HG03064 (cell line): ENCODE results near the gene MARVELD3.

Experiments used
- ATAC-seq: cut with Tn5 transposase; IDR thresholded peaks from one replicate; pipeline ENCODE4 v1.9.1; 2021; ENCODE audit warnings: low read depth; ENCODE audit not compliant: unreplicated experiment

MARVELD3 gene

GRCh38 chr16:71622088-71622487 is 3.9 kb upstream of the MARVELD3 start:
- no peak for ATAC-seq

GRCh38 chr16:71623597-71623996 is 2.4 kb upstream of the MARVELD3 start:
- no peak for ATAC-seq

DNA sequence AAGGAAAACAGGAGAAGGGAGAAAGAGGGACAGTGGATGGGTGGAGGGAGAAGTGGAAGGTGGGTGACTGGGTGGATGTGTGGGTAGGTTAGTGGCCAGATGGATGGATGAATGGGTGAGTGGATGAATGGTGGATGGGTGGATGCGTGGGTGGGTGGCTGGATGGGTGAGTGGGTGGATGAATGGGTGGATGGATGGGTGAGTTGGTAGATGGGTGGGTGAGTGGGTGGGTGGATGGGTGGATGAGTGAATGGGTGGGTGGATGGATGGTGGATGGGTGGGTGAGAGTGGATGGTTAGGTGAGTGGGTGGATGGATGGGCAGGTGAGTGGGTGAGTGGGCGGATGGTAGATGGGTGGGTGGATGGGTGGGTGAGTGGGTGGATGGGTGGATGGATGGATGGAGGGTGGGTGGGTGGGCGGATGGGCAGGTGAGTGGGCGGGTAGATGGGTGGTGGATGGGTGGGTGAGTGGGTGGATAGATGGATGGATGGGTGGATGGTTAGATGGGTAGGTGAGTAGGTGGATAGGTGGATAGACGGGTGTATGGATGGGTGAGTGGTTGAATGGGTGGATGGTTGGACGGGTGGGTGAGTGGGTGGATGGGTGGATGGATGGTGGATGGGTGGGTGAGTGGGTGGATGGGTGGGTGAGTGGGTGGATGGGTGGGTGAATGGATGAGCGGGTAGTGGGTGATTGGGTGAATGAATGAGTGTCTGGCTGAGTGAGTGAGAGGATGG is 702 bp upstream of the MARVELD3 start:
- no peak for ATAC-seq

DNA sequence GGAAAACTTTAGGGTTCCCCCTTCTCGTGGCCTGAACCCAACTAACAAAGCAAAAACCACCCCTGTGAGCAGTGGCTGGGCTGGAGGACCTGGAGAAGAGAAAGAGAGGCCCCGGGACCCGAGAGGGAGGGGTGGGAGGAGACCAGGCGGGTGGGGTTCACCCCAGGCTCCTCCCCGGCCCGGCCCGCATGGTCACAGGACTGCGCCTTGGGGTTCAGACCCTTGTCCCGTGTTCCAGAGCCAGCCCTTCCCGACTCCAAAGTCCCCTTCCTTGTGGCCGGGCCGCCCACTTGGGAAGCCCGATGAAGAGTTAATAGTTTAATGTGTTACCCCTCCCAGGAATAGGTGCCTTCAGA is 852 bp downstream of the MARVELD3 start:
- ATAC-seq: no peak

GRCh38 chr16:71627731-71628181 is 1.8 kb downstream of the MARVELD3 start:
- no peak for ATAC-seq

DNA sequence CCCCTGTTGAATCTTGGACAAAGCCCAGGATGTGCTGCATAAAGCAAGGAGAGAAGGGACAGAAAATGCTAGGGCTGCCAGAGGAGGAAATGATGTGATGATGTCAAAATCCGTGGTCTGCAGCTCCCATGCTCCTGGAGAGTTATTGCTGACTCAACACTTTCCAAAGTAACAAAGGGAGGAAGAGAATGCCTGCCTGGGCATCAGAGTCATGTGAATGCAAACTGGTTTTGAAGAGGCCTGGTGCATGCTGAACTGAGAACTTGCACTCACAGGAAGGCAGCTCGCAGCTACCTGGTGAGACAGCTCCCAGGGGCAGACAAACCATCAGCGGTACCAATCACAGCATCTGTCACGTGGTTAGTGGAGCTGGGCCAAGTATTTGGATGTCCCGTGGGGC is 2.8 kb downstream of the MARVELD3 start:
- ATAC-seq: no peak

GRCh38 chr16:71629278-71630016 is 3.5 kb downstream of the MARVELD3 start:
- no peak for ATAC-seq

GRCh38 chr16:71630808-71631207 is 4.8 kb downstream of the MARVELD3 start:
- ATAC-seq: no peak

DNA sequence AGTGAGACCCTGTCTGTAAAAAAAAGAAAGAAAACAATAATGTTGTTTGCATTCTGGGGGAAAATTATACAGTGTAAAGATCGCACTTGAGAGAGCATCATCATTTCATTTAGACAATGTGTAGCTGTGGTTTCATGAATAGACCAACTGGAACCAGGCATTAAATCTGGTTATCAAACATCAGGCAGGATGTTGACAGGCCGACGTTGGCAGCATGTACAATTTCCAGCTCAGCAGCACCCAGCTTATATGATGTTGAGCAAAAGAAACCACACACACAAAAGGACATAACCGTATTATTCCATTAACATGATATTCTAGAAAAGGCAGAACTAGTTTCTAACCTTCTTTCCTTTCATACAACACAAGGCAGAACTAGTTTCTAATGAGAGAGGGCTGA is 5.8 kb downstream of the MARVELD3 start:
- ATAC-seq: no peak

GRCh38 chr16:71635632-71636031 is 9.6 kb downstream of the MARVELD3 start:
- ATAC-seq: no peak

DNA sequence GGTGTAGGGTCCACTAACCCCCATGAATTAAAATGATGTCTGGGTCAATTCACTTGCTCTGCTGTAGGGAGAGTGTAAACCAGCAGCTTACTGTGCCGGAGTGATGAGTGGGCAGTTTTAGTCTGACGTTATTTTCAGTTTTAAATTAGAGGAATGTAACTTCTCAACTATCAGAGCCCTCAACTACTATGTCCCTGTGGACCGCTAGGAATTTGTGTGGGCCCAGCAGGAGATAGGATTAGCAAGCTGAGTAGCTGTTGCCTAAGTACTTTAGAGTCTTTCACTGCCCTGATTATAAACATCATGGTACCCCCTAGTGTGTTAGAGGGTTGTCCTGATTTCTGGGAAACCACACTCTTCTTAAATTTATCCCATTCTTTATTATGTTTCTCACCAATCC is 11.4 kb downstream of the MARVELD3 start:
- no peak for ATAC-seq

- ATAC-seq: no peak
These were observed 19.5 kb downstream of the MARVELD3 start for GRCh38 chr16:71645450-71645849.

DNA sequence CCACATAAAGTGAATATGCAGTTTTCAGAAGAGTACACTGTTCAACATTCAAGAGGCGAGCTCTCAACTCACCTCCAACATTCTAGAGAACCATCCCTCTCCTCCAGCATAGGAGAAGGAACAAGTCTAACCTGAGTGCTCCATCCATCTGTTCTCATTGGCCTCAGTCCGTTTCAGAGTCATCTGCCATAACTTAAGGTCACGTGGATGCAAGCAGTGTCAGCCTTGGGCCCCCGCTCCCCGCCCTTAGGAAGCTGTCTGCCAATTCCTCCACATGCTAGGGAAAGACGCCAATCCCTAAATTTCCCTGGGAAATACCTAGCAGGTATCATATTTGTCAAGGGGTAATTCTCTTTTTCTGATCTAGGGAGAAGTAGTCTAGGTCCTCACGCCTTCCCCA is 21.4 kb downstream of the MARVELD3 start:
- no peak for ATAC-seq

DNA sequence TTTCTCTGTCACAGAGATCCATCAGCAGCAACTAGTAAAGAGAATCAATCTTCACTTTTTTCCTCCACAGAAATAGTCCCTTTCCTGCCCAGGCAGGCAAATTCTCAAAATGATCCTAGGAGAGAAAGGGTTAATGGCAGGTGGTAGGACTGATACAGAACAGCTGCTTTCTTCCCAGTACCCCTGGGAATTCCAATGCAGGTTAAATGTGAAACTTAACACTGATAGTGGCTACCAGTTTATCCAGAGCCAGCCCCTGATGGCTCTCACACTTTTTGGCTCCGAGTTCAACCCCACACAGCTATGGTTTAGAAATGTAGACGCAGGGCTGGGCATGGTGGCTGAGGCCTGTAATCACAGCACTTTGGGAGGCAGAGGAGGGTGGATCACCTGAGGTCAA is 22.2 kb downstream of the MARVELD3 start:
- ATAC-seq: no peak

GRCh38 chr16:71648921-71649320 is 22.9 kb downstream of the MARVELD3 start:
- ATAC-seq: no peak

DNA sequence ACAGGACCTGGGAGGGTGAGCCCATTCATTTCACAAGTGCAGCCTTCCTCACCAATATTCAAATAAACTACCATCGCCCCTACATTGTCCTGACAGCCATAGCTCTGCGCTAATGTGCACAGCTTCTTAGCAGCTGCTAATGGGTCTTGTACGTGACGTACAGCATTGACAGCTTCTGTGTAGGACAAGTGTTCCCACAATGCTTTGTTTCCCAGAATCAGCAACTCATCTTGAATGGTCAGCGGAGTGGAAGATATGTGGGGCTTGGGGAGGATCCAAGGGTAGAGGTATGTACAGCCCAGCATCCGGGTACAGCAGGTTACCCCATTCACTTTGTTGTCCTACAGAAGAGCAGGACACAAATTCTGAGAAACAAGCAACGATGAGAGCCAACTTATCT is 23.7 kb downstream of the MARVELD3 start:
- no peak for ATAC-seq

- ATAC-seq: no peak
These were observed 32.8 kb downstream of the MARVELD3 start for GRCh38 chr16:71658771-71659170.

DNA sequence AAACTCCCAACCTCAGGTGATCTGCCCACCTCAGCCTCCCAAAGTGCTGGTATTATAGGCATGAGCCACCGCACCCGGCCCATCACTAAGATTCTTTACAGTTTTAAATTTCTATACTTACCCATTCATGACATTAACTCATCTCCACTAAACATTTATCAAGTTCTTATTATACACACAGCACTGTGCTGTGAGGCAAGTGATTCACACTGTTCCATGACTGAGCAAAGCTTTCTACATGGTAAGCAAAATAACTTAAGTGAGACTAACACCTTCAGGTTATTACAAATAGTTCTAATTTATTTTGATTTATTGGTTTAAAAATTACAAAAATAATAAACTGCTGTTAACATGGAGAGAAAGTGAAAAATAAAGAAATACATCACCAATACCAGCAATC is 33.5 kb downstream of the MARVELD3 start:
- no peak for ATAC-seq

DNA sequence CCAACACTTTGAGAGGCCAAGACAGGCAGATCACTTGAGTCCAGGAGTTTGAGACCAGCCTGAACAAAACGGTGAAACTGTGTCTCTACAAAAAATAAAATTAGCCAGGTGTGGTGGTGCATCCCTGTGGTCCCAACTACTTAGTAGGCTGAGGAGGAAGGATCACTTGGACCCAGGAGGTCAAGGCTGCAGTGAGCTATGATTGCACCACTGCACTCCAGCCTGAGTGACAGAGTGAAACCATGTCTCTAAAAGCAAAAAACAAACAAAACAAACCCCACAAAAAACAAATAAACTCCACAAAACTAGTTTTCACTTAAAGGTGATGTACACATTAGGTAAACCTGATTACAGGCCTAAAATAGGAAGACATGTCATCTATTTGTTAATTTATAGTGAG is 40.3 kb downstream of the MARVELD3 start:
- ATAC-seq: no peak

GRCh38 chr16:71666928-71667707 is 41.1 kb downstream of the MARVELD3 start:
- ATAC-seq: no peak

DNA sequence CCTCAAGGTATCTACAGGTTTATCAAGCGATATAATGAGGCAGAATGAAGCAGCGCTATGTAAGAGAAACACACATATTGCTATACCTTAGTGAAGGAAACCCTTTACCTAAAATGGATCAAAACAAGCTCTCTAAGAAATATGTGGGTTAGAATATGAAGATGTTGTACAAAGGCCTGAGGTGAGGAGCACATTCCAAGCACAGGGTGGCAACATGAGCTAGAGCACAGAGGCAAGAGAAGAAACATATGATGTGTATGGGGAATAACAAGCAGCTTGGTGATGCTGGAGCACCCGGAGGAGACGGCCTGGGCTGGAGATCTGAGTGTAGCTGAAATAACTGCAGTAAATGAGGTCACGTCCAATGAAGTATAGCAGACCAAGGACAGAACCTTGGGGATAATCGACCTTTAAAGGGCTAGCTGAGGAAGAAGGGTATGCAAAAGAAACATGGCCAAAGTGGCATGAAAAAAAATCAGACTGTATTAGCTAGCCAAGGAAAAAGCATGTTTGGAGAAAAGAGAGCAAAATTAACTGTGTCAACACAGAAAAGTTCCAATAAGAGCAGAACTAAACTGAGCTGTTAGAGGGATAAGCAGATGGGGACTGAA is 44.0 kb downstream of the MARVELD3 start:
- ATAC-seq: no peak
